Activated CD4-positive, alpha-beta T cell treated with anti-CD3 and anti-CD28 coated beads, Interleukin-2, amount 50 U/mL, for 24 hours (primary cell): Measurements from ENCODE around the gene KHK.
A peak's percentile ranks its signal among the peaks of the same experiment; 100 is the strongest.

ENCODE experiments used
- DNase-seq, 2 donors: peaks; one replicate each; pipeline ENCODE4 v3.0.0-alpha.2; 2020; ENCODE audit warnings: low read depth in 1 of 2, low spot score in 1 of 2

KHK gene

GRCh38 chr2:27086724-27087593 is at the start of gene KHK:
Gene KHK (plus strand): TSS chr2:27086772. CDS start chr2:27087260, 488 bp downstream.
- no peak for DNase-seq

- DNase-seq, result no peak
Observed at GRCh38 chr2:27038012-27038411, 48.6 kb upstream of the KHK start.

DNA sequence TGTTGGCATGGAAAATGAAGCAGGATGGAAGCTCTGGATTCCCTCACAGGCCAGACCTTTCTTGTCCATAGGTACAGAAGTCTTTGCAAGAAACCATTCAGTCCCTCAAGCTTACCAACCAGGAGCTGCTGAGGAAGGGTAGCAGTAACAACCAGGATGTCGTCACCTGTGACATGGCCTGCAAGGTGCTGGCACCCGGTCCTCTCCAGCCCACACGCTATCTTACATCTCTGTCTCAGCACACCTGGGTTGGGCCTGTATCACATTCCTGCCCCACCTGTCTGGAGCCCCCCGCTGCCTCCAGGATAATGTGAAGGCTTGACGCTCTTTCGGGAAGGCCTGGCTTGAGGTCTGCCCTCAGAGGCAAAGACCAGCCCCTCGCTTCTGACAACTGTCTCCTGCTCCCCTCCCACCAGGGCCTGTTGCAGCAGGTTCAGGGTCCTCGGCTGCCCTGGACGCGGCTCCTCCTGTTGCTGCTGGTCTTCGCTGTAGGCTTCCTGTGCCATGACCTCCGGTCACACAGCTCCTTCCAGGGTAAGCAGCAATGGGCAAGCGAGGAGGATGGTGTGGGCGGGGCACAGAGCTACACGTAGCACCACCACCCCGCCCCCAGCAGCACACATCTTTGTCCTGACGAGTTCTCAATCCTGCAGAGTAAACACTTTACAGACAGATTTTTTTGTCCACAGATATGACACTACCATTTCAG is 47.8 kb upstream of the KHK start:
- DNase-seq, result no peak

- no peak for DNase-seq
Observed at GRCh38 chr2:27039426-27039825, 47.1 kb upstream of the KHK start.

DNA sequence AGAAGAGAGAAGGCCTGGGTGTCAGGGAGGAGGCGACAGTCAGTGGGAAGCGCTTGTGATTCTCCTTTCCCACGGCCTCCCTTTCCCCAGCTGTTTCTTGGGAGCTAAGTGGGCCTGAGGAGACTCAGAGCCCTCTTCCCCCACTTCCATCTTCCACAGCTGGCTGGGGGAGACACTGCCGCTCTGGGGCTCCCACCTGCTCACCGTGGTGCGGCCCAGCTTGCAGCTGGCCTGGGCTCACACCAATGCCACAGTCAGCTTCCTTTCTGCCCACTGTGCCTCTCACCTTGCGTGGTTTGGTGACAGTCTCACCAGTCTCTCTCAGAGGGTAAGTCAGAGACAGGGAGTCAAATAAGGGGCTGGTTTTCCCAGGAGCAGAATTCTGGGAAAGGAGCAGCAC is 46.7 kb upstream of the KHK start:
- DNase-seq, result no peak

DNA sequence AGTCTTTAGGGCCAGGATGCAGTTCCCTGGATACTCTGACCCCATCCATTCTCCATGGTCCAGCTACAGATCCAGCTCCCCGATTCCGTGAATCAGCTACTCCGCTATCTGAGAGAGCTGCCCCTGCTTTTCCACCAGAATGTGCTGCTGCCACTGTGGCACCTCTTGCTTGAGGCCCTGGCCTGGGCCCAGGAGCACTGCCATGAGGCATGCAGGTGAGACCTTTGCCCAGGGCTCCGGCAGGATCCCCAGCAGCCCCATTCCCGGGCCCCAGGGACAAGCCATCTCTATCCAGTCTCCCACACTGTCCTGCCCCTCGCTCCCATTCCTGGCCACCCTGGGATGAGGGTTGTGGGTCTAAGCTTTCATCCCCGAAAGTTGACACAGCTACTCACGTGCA is 46.3 kb upstream of the KHK start:
- no peak for DNase-seq

DNA sequence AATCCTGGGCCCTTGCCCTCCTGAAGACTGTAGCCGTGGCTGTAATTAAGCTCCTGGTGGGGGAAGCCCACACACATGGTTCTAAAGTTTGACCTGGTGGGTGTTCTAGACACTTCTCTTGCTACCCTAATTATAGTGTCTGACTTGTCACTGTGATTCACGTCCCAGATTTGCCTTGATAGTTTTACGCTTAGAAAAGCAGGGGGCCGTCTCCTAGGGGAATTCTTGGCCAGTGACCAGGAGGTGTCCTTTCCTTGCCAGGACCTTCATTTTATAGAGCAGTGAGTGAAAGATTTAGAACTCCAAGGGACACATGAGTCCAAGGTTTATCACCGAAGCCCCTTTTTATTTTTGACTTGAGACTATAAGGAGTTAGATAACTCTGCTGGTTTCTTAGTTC is 44.8 kb upstream of the KHK start:
- no peak for DNase-seq

- no peak for DNase-seq
Observed at GRCh38 chr2:27042159-27042661, 44.4 kb upstream of the KHK start.

DNA sequence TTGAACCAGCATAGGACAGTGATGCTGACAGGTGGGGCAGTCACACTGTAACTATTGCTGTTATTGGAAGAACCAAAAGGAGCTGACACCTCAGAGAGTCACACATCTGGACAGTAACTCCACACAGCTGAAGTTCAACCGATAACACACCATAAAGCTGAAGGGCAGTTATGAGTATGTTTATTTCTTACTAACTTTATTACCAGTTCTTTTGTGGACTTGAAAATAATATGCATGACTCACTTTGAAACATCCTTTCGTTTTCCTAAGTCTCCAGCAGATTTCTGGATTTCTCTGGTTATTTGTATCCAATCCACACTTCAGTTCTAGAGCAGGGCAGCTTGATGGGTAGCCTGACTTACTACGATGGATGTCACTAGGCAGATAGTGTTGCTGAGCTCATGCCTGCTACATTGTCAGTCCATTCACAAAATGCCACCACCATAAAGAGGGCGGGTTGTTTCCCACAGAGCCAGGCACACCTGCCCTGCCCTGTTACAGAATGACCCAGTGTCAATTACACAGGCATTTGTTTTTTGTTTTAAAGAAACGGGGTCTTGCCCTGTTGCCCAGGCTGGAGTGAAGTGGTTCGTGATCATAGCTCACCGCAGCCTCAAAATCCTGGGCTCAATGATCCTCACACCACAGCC is 43.5 kb upstream of the KHK start:
- DNase-seq, result no peak

- DNase-seq, result peak; percentile 30 to 62
Observed at GRCh38 chr2:27049422-27050280, 36.9 kb upstream of the KHK start.

DNA sequence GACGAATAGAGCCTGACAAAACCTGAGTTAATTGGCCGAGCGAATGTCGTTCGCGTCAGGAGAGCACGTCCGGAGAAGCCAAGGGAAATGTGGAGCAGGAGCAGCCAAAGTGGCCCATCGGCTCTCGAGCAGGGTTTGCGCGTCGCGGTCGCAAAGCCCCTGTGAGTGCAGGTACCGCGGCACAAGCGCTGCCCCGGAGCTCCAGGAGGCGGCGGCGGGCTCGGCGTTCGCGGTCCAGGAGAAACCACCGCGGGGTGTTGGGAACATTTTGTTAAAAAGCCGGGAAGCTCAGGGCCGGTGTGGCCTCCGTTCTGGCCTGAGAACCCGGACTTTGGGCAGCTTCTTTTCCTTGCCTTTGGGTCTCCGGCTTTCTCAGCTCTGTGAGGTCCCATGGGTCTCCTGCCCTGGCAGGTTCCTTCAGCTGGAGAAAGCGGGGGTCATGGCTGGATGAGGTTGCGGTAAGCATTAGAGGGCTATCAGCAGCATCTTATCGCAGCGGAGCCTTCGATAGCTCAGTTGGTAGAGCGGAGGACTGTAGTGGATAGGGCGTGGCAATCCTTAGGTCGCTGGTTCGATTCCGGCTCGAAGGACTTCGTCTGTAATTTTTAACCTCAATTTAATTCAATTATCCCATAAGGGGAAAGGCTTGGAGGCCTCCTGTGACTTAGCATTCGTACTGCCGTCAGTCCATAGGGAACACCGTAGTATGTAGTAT is 36.1 kb upstream of the KHK start:
- peak; percentile 90 to 98 for DNase-seq

- DNase-seq, result peak; percentile 94 to 95
Observed at GRCh38 chr2:27050996-27051901, 35.3 kb upstream of the KHK start, which contains the start of gene AGBL5. Gene AGBL5 (plus strand): TSS chr2:27051668. CDS start chr2:27052959, 1,291 bp downstream.

GRCh38 chr2:27051902-27052645 is 34.5 kb upstream of the KHK start:
- DNase-seq, result no peak

DNA sequence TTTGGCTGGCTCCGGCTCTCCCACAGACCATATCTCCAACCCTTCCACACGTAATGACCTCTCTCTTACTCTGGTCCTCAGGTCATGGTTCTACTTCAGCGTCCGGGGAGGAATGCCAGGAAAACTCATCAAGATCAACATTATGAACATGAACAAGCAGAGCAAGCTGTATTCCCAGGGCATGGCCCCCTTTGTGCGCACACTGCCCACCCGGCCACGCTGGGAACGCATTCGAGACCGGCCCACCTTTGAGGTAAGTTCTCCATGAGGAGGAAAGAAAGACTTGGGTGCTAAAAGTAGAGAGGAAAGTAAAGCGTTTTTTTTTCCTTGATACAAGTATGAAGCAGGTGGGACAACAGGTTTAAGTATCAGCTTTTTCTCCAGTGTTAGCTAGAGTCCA is 33.3 kb upstream of the KHK start:
- DNase-seq, result no peak

GRCh38 chr2:27053776-27054175 is 32.8 kb upstream of the KHK start:
- DNase-seq, result no peak

GRCh38 chr2:27054721-27055120 is 31.9 kb upstream of the KHK start:
- no peak for DNase-seq

DNA sequence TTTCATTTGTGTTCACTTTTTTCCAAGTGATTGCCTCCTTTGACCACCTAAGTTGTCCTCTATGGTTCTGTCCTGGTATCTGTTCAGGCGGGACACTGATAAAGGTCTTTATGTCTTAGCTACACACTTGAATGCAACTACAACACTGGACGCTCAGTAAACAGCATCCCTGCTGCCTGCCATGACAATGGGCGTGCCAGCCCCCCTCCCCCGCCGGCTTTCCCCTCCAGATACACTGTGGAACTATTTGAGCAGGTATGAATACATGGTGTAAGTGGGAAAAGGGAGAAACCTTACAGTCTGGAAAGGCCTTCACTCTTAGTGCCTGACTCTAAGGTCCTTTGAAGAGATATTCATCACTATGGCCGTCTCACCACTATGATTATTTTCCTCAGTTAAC is 29.4 kb upstream of the KHK start:
- DNase-seq, result no peak

DNA sequence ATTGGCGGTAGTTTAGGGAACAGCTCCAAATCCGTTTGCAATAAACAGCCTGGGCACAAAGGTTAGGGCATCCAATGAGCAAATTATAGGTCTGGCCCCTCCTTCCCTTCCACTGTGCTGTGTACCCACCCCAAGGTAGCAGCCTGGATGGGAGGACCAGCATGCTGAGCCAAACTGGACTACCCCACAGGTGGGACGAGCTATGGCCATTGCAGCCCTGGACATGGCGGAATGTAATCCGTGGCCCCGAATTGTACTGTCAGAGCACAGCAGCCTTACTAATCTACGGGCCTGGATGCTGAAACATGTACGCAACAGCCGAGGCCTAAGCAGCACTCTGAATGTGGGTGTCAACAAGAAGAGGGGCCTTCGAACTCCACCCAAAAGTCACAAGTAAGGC is 28.4 kb upstream of the KHK start:
- no peak for DNase-seq
